ENCODE data around the gene SLC6A1.

- TF ChIP-seq CTCF (IDR thresholded peaks at IDR 0.05), result no peak
- no peak for TF ChIP-seq POLR2A (IDR thresholded peaks at IDR 0.05)
- TF ChIP-seq POLR2AphosphoS5 (IDR thresholded peaks at IDR 0.05), result no peak
Measured at GRCh38 chr3:10982782-10983181, 9.8 kb upstream of the SLC6A1 start.

Data from stomach (tissue), 4 donors.